MM.1S (cell line): Measurements from ENCODE around the gene SLFN12L.
"Not testable (repeated sequence)": the region's sequence is repeated elsewhere in the genome, so short reads cannot be mapped to it uniquely, and the experiment has no call there.

ENCODE experiments used
- DNase-seq: peaks from one replicate; pipeline ENCODE4 v3.0.0-alpha.2; 2015
- H2AFZ ChIP-seq: fragments of 300-600 bp; sonication (generic); 2 replicates; pipeline ENCODE4 v1.6.0; 2016; ENCODE audit warnings: antibody characterized with exemption, low read length
- H3F3A ChIP-seq: fragments of 300-600 bp; sonication (generic); 2 replicates; pipeline ENCODE4 v1.6.1; 2016; ENCODE audit warnings: mild to moderate bottlenecking, antibody characterized with exemption, low read length, moderate library complexity, mixed read lengths; ENCODE audit not compliant: insufficient read depth
- H3K27ac ChIP-seq: fragments of 300-600 bp; sonication (generic); 2 replicates; pipeline ENCODE4 v1.5.1; 2016; ENCODE audit warnings: mild to moderate bottlenecking, low read length
- H3K27me3 ChIP-seq: fragments of 300-600 bp; sonication (generic); replicated peaks from 2 replicates; pipeline ENCODE4 v1.6.0; 2016; ENCODE audit warnings: low read length; ENCODE audit not compliant: insufficient read depth
- H3K36me3 ChIP-seq: fragments of 300-600 bp; sonication (generic); replicated peaks from 2 replicates; pipeline ENCODE4 v1.6.1; 2016; ENCODE audit warnings: mild to moderate bottlenecking, low read length, mixed read lengths; ENCODE audit not compliant: insufficient read depth
- H3K4me1 ChIP-seq: fragments of 300-600 bp; sonication (generic); 2 replicates; pipeline ENCODE4 v1.6.1; 2016; ENCODE audit warnings: low read length, mixed read lengths
- H3K4me2 ChIP-seq: fragments of 300-600 bp; sonication (generic); 2 replicates; pipeline ENCODE4 v1.6.0; 2016; ENCODE audit warnings: low read depth, low read length
- H3K4me3 ChIP-seq: fragments of 300-600 bp; sonication (generic); 2 replicates; pipeline ENCODE4 v1.5.1; 2016; ENCODE audit warnings: low read length, mixed read lengths
- H3K79me2 ChIP-seq: fragments of 300-600 bp; sonication (generic); 2 replicates; pipeline ENCODE4 v1.6.1; 2016; ENCODE audit warnings: mixed run types, low read length, mixed read lengths
- H3K9ac ChIP-seq: fragments of 300-600 bp; sonication (generic); 2 replicates; pipeline ENCODE4 v1.6.1; 2016; ENCODE audit warnings: low read length, mixed read lengths
- H3K9me2 ChIP-seq: fragments of 300-600 bp; sonication (generic); replicated peaks from 2 replicates; pipeline ENCODE4 v1.6.1; 2016; ENCODE audit warnings: mild to moderate bottlenecking, low read length, mixed read lengths; ENCODE audit not compliant: insufficient read depth
- H3K9me3 ChIP-seq: fragments of 300-600 bp; sonication (generic); replicated peaks from 2 replicates; pipeline ENCODE4 v1.6.1; 2016; ENCODE audit warnings: mild to moderate bottlenecking, low read length, mixed read lengths; ENCODE audit not compliant: insufficient read depth
- H4K20me1 ChIP-seq: fragments of 300-600 bp; sonication (generic); 2 replicates; pipeline ENCODE4 v1.6.1; 2016; ENCODE audit warnings: mild to moderate bottlenecking, low read length, moderate library complexity, mixed read lengths; ENCODE audit not compliant: insufficient read depth
- EZH2 ChIP-seq: fragments of 300-600 bp; sonication (generic); optimal IDR thresholded peaks from 2 replicates; pipeline ENCODE3; 2017; ENCODE audit warnings: low read depth, mild to moderate bottlenecking, antibody characterized with exemption, low read length, mixed read lengths
- EZH2phosphoT487 ChIP-seq: fragments of 300-600 bp; sonication (generic); IDR thresholded peaks from 2 replicates; pipeline ENCODE4 v1.6.1; 2018; ENCODE audit warnings: antibody characterized with exemption, low read length
- TF ChIP-seq, protein P1 (sequence below): fragments of 300-600 bp; sonication (generic); IDR thresholded peaks from 2 replicates; pipeline ENCODE4 v1.5.1; 2016; ENCODE audit warnings: antibody characterized with exemption, low read length, mixed read lengths

SLFN12L gene

DNA sequence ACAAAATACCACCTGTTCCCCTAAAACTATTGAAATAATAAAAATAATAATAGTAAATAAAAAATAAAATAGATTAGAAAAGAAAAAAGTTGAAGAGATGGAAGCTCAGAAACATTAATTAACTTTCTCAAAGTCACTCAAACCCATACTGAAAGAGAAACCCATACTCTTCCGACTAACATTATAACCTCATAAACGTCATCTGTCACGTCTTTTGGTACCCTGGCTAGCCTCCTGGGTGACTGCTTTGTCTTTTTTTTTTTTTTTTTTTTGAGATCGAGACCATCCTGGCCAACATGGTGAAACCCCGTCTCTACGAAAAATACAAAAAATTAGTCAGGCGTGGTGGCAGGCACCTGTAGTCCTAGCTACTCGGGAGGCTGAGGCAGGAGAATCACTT, 7.6 kb downstream of the SLFN12L start:
- H3K79me2 ChIP-seq, result no peaks in the 10 kb centered on the region
- DNase-seq, result no peak

DNA sequence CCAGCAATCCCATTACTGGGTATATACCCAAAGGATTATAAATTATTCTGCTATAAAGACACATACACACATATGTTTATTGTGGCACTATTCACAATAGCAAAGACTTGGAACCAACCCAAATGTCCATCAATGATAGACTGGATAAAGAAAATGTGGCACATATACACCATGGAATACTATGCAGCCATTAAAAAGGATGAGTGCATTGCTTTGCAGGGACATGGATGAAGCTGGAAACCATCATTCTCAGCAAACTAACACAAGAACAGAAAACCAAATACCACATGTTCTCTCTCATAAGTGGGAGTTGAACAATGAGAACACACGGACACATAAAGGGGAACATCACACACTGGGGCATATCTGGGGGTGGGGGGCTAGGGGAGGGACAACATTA, 8.2 kb downstream of the SLFN12L start:
- not testable (repeated sequence) for H3K79me2 ChIP-seq, DNase-seq, H2AFZ ChIP-seq, H4K20me1 ChIP-seq, H3K4me1 ChIP-seq, H3K4me3 ChIP-seq, H3K9me3 ChIP-seq, H3F3A ChIP-seq, H3K27me3 ChIP-seq, H3K36me3 ChIP-seq, H3K27ac ChIP-seq, H3K9ac ChIP-seq, H3K9me2 ChIP-seq, H3K4me2 ChIP-seq

More for the DNA sequence above, 7.6 kb downstream of the SLFN12L start:
- no peaks in the 10 kb centered on the region for H3K36me3 ChIP-seq
- H3K9ac ChIP-seq, result no peak overlapping the region
- H3K4me3 ChIP-seq, result no peak overlapping the region
- no peak overlapping the region for H3K27ac ChIP-seq
- no peaks in the 10 kb centered on the region for H3K27me3 ChIP-seq
- H3K9me3 ChIP-seq, result no peaks in the 10 kb centered on the region
- H4K20me1 ChIP-seq, result no peaks in the 10 kb centered on the region
- TF ChIP-seq EZH2 (no peak), EZH2phosphoT487 (no peak)
- TF ChIP-seq, protein P1, sequence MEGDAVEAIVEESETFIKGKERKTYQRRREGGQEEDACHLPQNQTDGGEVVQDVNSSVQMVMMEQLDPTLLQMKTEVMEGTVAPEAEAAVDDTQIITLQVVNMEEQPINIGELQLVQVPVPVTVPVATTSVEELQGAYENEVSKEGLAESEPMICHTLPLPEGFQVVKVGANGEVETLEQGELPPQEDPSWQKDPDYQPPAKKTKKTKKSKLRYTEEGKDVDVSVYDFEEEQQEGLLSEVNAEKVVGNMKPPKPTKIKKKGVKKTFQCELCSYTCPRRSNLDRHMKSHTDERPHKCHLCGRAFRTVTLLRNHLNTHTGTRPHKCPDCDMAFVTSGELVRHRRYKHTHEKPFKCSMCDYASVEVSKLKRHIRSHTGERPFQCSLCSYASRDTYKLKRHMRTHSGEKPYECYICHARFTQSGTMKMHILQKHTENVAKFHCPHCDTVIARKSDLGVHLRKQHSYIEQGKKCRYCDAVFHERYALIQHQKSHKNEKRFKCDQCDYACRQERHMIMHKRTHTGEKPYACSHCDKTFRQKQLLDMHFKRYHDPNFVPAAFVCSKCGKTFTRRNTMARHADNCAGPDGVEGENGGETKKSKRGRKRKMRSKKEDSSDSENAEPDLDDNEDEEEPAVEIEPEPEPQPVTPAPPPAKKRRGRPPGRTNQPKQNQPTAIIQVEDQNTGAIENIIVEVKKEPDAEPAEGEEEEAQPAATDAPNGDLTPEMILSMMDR, result no peak
- no peak overlapping the region for H2AFZ ChIP-seq
- H3F3A ChIP-seq, result no peaks in the 10 kb centered on the region
- H3K4me2 ChIP-seq, result no peak overlapping the region
- 0 out of 2 replicates have a peak, but pooled peaks cover 2% of the 10 kb centered on the region for H3K4me1 ChIP-seq
- no peaks in the 10 kb centered on the region for H3K9me2 ChIP-seq

DNA sequence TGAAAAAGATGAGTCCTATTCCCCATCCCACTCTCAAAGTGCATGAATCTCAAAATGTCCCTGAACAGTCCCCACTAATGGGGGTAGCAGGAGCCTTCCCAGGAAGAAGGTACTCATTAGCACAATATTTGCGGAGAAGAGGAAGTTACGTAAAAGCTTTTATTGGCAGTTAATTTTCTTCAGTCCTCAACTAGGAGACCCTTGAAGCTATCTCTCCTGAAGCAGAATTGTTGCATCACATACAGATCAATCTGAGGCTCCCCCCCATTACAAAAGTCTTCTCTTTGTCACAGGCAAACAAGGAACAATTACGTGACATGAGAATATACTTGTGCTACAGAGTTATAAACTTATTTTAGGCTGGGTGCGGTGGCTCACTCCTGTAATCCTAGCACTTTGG, 14.2 kb downstream of the SLFN12L start:
- Histone ChIP-seq H3K79me2 (no peaks in the 10 kb centered on the region), H3K4me2 (no peak overlapping the region), H3K9me2 (no peaks in the 10 kb centered on the region), H3K36me3 (no peaks in the 10 kb centered on the region), H3K4me3 (no peak overlapping the region), H3K9ac (no peak overlapping the region), H3K9me3 (no peaks in the 10 kb centered on the region), H4K20me1 (no peaks in the 10 kb centered on the region), H2AFZ (no peak overlapping the region), H3F3A (no peaks in the 10 kb centered on the region), H3K4me1 (no peaks in the 10 kb centered on the region), H3K27ac (no peak overlapping the region), H3K27me3 (no peaks in the 10 kb centered on the region)
- TF ChIP-seq, protein P1, result no peak
- TF ChIP-seq EZH2 (no peak), EZH2phosphoT487 (no peak)
- no peak for DNase-seq

DNA sequence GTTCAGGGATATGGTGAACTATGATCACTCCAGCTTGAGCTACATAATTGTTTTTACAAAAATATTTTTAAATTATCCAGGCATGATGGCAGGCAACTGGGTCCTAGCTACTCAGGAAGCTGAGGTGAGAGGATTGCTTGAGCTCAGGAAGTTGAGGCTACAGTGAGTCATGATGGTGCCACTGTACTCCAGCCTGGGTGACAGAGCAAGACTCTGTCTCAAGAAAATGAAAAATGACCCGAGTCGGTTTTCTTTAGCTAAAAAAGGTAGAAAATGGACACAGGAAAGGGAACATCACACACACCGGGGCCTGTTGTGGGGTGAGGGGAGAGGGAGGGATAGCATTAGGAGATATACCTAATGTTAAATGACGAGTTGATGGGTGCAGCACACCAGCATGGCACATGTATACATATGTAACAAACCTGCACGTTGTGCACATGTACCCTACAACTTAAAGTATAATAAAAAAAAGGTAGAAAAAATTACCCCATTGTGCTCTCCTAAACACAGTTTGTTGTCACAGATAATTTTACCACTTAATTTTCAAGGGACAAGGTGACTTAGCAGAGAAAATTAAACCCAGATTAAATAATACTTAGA, 15.7 kb downstream of the SLFN12L start:
- H3K4me1 ChIP-seq, H3K4me3 ChIP-seq, H3K9me2 ChIP-seq, H3K9me3 ChIP-seq, H4K20me1 ChIP-seq, H2AFZ ChIP-seq, H3K9ac ChIP-seq, H3F3A ChIP-seq, H3K27ac ChIP-seq, H3K27me3 ChIP-seq, H3K79me2 ChIP-seq, H3K36me3 ChIP-seq: not testable (repeated sequence)
- 0 out of 2 replicates have a peak overlapping the region, but pooled peaks have one; percentile 0 for H3K4me2 ChIP-seq
- peak; percentile 46 for DNase-seq
